Spleen (tissue), 11 donors: ENCODE data around the gene ADGRL3. TPM values are rescaled to one million over a fixed set of nuclear protein-coding genes. Genes with fewer than 3 reads are reported as not detected.

Source experiments
- DNase-seq: peaks from one replicate; pipeline ENCODE4 v3.0.0-alpha.2; 2020
- H3K27ac ChIP-seq, 8 donors: fragments of 200-600 bp; sonication (generic) in 7 of 8; 1 replicate in 4 of 8; 2 replicates in 4 of 8; pipeline versions ENCODE4 v1.5.0 to v1.8.0; 2016 to 2021; ENCODE audit warnings: inconsistent platforms in 4 of 8, mild to moderate bottlenecking in 4 of 8, moderate library complexity in 1 of 8
- H3K27me3 ChIP-seq, 7 donors: fragments of 200-600 bp; sonication (generic) in 6 of 7; replicated peaks in 1 of 7; 1 replicate in 4 of 7; 2 replicates in 3 of 7; pipeline versions ENCODE4 v1.5.0 to v1.8.0; 2016 to 2021; ENCODE audit warnings: inconsistent platforms in 3 of 7, mild to moderate bottlenecking in 1 of 7
- H3K36me3 ChIP-seq, 6 donors: fragments of 200-600 bp; sonication (generic) in 5 of 6; 1 replicate in 4 of 6; 2 replicates in 2 of 6; pipeline versions ENCODE4 v1.5.0 to v1.8.0; 2016 to 2021; ENCODE audit warnings: inconsistent platforms in 2 of 6
- H3K4me1 ChIP-seq, 6 donors: fragments of 200-600 bp; sonication (generic) in 5 of 6; 1 replicate in 3 of 6; 2 replicates in 3 of 6; pipeline versions ENCODE4 v1.5.0 to v1.8.0; 2016 to 2021; ENCODE audit warnings: inconsistent platforms in 3 of 6
- H3K4me3 ChIP-seq, 8 donors: fragments of 200-600 bp; sonication (generic) in 7 of 8; 1 replicate in 4 of 8; 2 replicates in 4 of 8; pipeline versions ENCODE4 v1.5.0 to v1.8.0; 2016 to 2021; ENCODE audit warnings: inconsistent platforms in 4 of 8, mild to moderate bottlenecking in 4 of 8, moderate library complexity in 2 of 8
- H3K9me3 ChIP-seq, 8 donors: fragments of 200-600 bp; sonication (generic) in 7 of 8; 1 replicate in 4 of 8; 2 replicates in 4 of 8; pipeline versions ENCODE4 v1.5.0 to v1.8.0; 2016 to 2021; ENCODE audit warnings: inconsistent platforms in 4 of 8
- CTCF ChIP-seq, 11 experiments: fragments of 200-600 bp in 7 of 11; fragments of 450-650 bp in 4 of 11; sonication (generic) in 4 of 11; IDR thresholded peaks in 8 of 11; conservative IDR thresholded peaks in 3 of 11; 1 replicate in 7 of 11; 2 replicates in 4 of 11; pipeline versions ENCODE4 v1.4.0 to v1.8.0; 2016 to 2021; ENCODE audit warnings: antibody characterized with exemption in 11 of 11, inconsistent platforms in 4 of 11, mild to moderate bottlenecking in 1 of 11
- POLR2A ChIP-seq, 3 donors: fragments of 450-650 bp; IDR thresholded peaks; one replicate each; pipeline ENCODE4 v1.5.1; 2017; ENCODE audit warnings: antibody characterized with exemption in 3 of 3, mild to moderate bottlenecking in 1 of 3
- POLR2AphosphoS5 ChIP-seq, 3 donors: sonication (generic); formaldehyde crosslinking; IDR thresholded peaks; one replicate each; pipeline ENCODE4 v1.5.1; 2017; ENCODE audit warnings: antibody characterized with exemption in 3 of 3
- WGBS, 5 donors: extraction: QIAGEN DNeasy Blood & Tissue Kit in 3 of 5; methylation state at CpG; one replicate each; pipeline versions ENCODE4 v1.1.5 to v1.1.7; 2013 to 2018; 5-methylcytosine and 5-hydroxymethylcytosine counted together
- intact Hi-C: fragments of 100-400 bp; cut with DNase I; formaldehyde crosslinking; loops from one replicate; pipeline ENCODE4 v1.15.0; 2023; ENCODE audit warnings: low total_unique reads
- polyA plus RNA-seq, 3 donors: library from polyadenylated mRNA; stranded (reverse); fragments of 200-250 nt; gene quantifications; one replicate each; pipeline ENCODE4 v1.2.1, GENCODE V29; 2013
- total RNA-seq, 7 donors: library from RNA; depleted of rRNA in 3 of 7; stranded (reverse); fragments of >200 nt in 3 of 7; fragmentation: NEBNext Ultra II Directional in 4 of 7; extraction: Animal tissue kit (Norgen Biotek cat#: 25700) in 4 of 7; gene quantifications; one replicate each; pipeline versions ENCODE4 v1.1.0 to v1.2.1, GENCODE V29; 2016 to 2021
- donor health status: healthy with polysubstance abuse.
- donor health status: DM: no; HTN: no; CAD: no; lungs with moderate emphysema.
- donor health status: DM: no; HTN: no; CAD: no.
- donor health status: Bipolar disorder and iron deficiency.
- donor health status: healthy.
- donor health status: DM: no; HTN: no; CAD: no.
- donor health status: DM: yes; HTN: yes; CAD: no.

Gene ADGRL3
- total and polyA plus RNA-seq, 10 donors: 0.09 to 0.92 (median 0.46) TPM; not detected in 1

DNA sequence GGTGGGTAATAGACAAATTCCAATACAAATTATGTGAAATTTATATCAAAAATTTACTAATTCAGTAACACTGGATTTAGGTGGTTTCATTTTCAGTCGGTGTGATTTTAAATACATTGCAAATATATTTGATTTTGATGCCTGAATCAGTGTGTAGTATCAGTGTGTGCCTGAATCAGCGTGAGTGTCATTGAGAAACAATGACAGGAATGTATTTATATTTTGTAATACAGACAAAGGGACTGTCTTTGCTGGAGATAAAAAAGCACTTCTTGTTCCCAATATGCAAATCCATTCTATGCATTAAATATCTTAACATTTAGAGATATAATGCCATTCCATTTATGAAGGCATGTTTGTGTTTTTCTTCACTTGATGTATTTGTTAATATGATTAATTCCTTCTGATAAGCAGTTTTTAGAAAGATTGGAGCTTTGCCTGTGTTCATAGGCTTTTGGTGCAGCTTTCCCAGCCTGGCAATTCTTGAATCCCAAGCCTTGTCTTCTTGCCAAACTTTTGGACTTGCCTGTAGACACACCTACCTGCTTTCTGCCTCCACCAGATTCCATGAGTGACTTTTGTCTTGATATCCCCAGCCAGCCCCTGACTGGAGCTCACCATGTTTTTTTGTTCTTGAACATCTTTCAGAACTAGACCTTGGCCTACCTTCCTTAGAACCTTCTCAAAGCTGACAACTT, 243.8 kb downstream of the ADGRL3 start:
- no peak for TF ChIP-seq POLR2AphosphoS5 (IDR thresholded peaks at IDR 0.05)
- Histone ChIP-seq H3K27ac (no peak overlapping the region), H3K9me3 (no peaks in the 10 kb centered on the region), H3K36me3 (no peaks in the 10 kb centered on the region), H3K4me3 (no peak overlapping the region), H3K4me1 (no peaks in the 10 kb centered on the region), H3K27me3 (no peaks in the 10 kb centered on the region)
- WGBS, 5 donors: 69 to 82% (median 74%) methylated on average over 2 of the region's 2 CpGs
- intact Hi-C loops: no loop called here
- DNase-seq: no peak

DNA sequence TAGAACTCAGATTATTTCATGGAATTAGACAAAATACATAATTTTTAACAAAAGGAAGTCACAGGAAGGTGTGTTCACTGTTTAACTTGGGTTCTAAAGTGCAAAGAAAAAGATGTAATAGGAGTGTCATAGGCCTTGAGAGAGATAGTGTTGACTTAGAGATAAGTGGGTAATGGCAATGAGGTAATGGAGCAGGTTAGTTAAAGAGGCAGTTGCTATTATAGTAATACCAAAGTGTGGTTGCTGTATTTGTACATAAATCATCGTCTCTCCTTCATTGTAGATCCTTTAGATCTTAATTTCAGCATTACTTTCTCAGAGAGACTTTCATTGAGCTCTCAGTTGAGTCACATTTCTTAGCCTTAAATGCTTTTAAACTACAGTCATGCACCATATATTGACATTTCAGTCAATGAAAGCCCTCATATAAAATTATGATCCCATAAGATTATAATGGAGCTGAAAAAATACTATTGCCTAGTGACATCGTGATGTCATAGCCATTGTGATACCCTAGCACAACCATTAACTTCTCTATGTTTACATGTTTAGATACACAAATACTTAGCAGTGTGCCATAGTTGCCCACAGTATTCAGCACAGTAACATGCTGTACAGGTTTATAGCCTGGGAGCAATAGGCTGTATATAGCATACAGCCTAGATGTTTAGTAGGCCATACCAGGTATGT, 245.4 kb downstream of the ADGRL3 start:
- no peak for TF ChIP-seq POLR2A (IDR thresholded peaks at IDR 0.05)
- no peaks in the 10 kb centered on the region for H3K27me3 ChIP-seq
- no peaks in the 10 kb centered on the region for H3K9me3 ChIP-seq
- H3K4me3 ChIP-seq: no peak overlapping the region
- H3K36me3 ChIP-seq: no peaks in the 10 kb centered on the region
- intact Hi-C loops: no loop called here
- no peak for DNase-seq
- H3K27ac ChIP-seq: no peak overlapping the region
- H3K4me1 ChIP-seq: no peaks in the 10 kb centered on the region
- WGBS, 5 donors: 73 to 89% (median 84%) methylated on average over 2 of the region's 2 CpGs

DNA sequence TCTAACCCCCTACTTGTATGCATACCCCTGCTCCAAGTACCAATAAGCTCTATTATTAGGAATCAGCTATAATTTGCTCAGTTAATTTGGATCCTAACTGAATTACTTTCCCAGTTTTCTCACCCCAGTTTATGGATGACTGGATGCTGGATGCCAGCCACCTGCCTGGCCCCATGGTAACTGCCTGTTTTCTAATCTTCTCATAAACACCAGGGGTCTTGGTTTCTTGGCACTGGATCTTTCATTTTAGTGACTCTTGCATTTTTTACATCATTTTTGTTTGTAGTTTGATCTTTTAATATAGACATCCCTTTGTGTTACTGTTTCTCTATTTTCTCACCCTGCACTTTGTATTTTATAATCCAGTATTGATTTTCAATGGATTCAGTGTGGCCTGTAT, 246.8 kb downstream of the ADGRL3 start:
- Histone ChIP-seq H3K9me3 (no peaks in the 10 kb centered on the region), H3K4me3 (no peak overlapping the region), H3K4me1 (no peaks in the 10 kb centered on the region), H3K27ac (no peak overlapping the region), H3K36me3 (no peaks in the 10 kb centered on the region), H3K27me3 (no peaks in the 10 kb centered on the region)
- TF ChIP-seq POLR2AphosphoS5 (IDR thresholded peaks at IDR 0.05) (no peak), CTCF (IDR thresholded peaks at IDR 0.05 in 8 of 11, conservative IDR thresholded peaks at IDR 0.05 in 3 of 11) (no peak), POLR2A (IDR thresholded peaks at IDR 0.05) (no peak)
- DNase-seq: no peak
- intact Hi-C loops: no loop called here

GRCh38 chr4:61447918-61448317, 247.8 kb downstream of the ADGRL3 start:
- H3K4me1 ChIP-seq: no peaks in the 10 kb centered on the region
- H3K27me3 ChIP-seq: no peaks in the 10 kb centered on the region
- intact Hi-C loops: no loop called here
- no peak overlapping the region for H3K4me3 ChIP-seq
- H3K27ac ChIP-seq: no peak overlapping the region
- no peaks in the 10 kb centered on the region for H3K36me3 ChIP-seq
- no peaks in the 10 kb centered on the region for H3K9me3 ChIP-seq
- DNase-seq: no peak
- WGBS, 5 donors: 76 to 95% (median 88%) methylated on average over 1 of the region's 1 CpG
- TF ChIP-seq CTCF (IDR thresholded peaks at IDR 0.05 in 8 of 11, conservative IDR thresholded peaks at IDR 0.05 in 3 of 11): no peak
- TF ChIP-seq POLR2AphosphoS5 (IDR thresholded peaks at IDR 0.05): no peak
- no peak for TF ChIP-seq POLR2A (IDR thresholded peaks at IDR 0.05)

DNA sequence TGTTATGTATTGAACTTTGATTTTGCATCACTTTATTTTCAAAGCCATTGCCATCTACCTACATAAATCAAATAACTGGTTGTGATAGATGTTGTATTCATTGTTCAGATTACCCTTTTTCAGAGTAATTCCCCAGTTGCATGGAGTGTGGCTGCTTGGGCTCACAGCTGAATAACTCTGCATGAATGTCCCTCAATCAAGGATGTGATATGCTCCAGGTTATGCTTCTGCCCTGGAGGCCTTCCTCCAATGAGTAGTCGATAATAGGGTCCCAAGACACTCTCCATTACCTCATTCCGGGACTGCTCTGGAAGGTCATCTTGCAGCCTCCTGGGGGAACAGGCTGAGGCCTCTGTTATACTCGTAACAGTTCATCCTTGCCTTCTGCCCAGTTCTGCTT, 251.8 kb downstream of the ADGRL3 start:
- DNase-seq: no peak
- H3K27ac ChIP-seq: no peak overlapping the region
- H3K27me3 ChIP-seq: no peaks in the 10 kb centered on the region
- H3K9me3 ChIP-seq: no peaks in the 10 kb centered on the region
- H3K36me3 ChIP-seq: no peaks in the 10 kb centered on the region
- no peaks in the 10 kb centered on the region for H3K4me1 ChIP-seq
- TF ChIP-seq POLR2A (IDR thresholded peaks at IDR 0.05): no peak
- no peak overlapping the region for H3K4me3 ChIP-seq
- 64 to 83% (median 70%) methylated on average over 3 of the region's 3 CpGs for WGBS, 5 donors
- intact Hi-C loops: no loop called here
